Measurements from ENCODE around the gene PCDH9. TPM values are rescaled to one million over a fixed set of nuclear protein-coding genes. Genes with fewer than 3 reads are reported as not detected.

Gene PCDH9
- total RNA-seq, 2 donors from 2014 or later: 0.95 to 1.8 TPM

- H3K9me3 ChIP-seq (ENCODE audit: control insufficient read depth, low read length): no peaks in the 10 kb centered on the region
- H3K27ac ChIP-seq (ENCODE audit: low read depth, low read length): no peak overlapping the region
- Mint-ChIP-seq H3K36me3 (ENCODE audit: low read depth) (no peaks in the 10 kb centered on the region), H3K27me3 (ENCODE audit: insufficient read depth) (no peaks in the 10 kb centered on the region), H3K4me1 (peaks cover 3% of the 10 kb centered on the region), H3K9me3 (no peaks in the 10 kb centered on the region), H3K4me3 (no peak overlapping the region), H3K27ac (no peak overlapping the region)
- H3K36me3 ChIP-seq (ENCODE audit: control insufficient read depth, insufficient read depth, low read length): no peaks in the 10 kb centered on the region
- no peak for TF ChIP-seq CTCF (conservative IDR thresholded peaks at IDR 0.05)
- DNase-seq: no peak
- no peaks in the 10 kb centered on the region for H3K4me1 ChIP-seq (ENCODE audit: control insufficient read depth, insufficient read depth, low read length)
- WGBS, 2 experiments (ENCODE audit: insufficient coverage in 1 of 2, insufficient read length in 1 of 2): 88% methylated on average over 1 of the region's 1 CpG; no CpG with 5 or more reads in 1 of the 2 experiments
- no peak overlapping the region for H3K9ac ChIP-seq (ENCODE audit: extremely low read depth, low read length, poor library complexity, severe bottlenecking)
- no peaks in the 10 kb centered on the region for H3K27me3 ChIP-seq (ENCODE audit: control insufficient read depth, insufficient read depth, low read length, poor library complexity, severe bottlenecking)
- H3K4me3 ChIP-seq (ENCODE audit: low read length): no peak overlapping the region
Measured at GRCh38 chr13:67118277-67118676, 111.9 kb downstream of the PCDH9 start.

GRCh38 chr13:67117010-67117550 lies 113.1 kb downstream of the PCDH9 start:
- Mint-ChIP-seq H3K27ac (no peak overlapping the region), H3K36me3 (ENCODE audit: low read depth) (no peaks in the 10 kb centered on the region), H3K27me3 (ENCODE audit: insufficient read depth) (no peaks in the 10 kb centered on the region), H3K4me1 (peaks cover 3% of the 10 kb centered on the region), H3K9me3 (no peaks in the 10 kb centered on the region), H3K4me3 (no peak overlapping the region)
- Histone ChIP-seq H3K27ac (ENCODE audit: low read depth, low read length) (no peak overlapping the region), H3K4me1 (ENCODE audit: control insufficient read depth, insufficient read depth, low read length) (no peaks in the 10 kb centered on the region), H3K9ac (ENCODE audit: extremely low read depth, low read length, poor library complexity, severe bottlenecking) (no peak overlapping the region), H3K27me3 (ENCODE audit: control insufficient read depth, insufficient read depth, low read length, poor library complexity, severe bottlenecking) (no peaks in the 10 kb centered on the region), H3K9me3 (ENCODE audit: control insufficient read depth, low read length) (no peaks in the 10 kb centered on the region), H3K4me3 (ENCODE audit: low read length) (no peak overlapping the region), H3K36me3 (ENCODE audit: control insufficient read depth, insufficient read depth, low read length) (no peaks in the 10 kb centered on the region)
- no peak for DNase-seq
- TF ChIP-seq CTCF (conservative IDR thresholded peaks at IDR 0.05): no peak
- 92% methylated on average over 3 of the region's 3 CpGs; no CpG with 5 or more reads in 1 of the 2 experiments for WGBS, 2 experiments (ENCODE audit: insufficient coverage in 1 of 2, insufficient read length in 1 of 2)

GRCh38 chr13:67107979-67108378 lies 122.2 kb downstream of the PCDH9 start:
- Mint-ChIP-seq H3K27ac (no peak overlapping the region), H3K9me3 (peaks cover 16% of the 10 kb centered on the region), H3K4me3 (no peak overlapping the region), H3K27me3 (ENCODE audit: insufficient read depth) (no peaks in the 10 kb centered on the region), H3K4me1 (no peaks in the 10 kb centered on the region), H3K36me3 (ENCODE audit: low read depth) (no peaks in the 10 kb centered on the region)
- Histone ChIP-seq H3K4me3 (ENCODE audit: low read length) (no peak overlapping the region), H3K36me3 (ENCODE audit: control insufficient read depth, insufficient read depth, low read length) (no peaks in the 10 kb centered on the region), H3K27me3 (ENCODE audit: control insufficient read depth, insufficient read depth, low read length, poor library complexity, severe bottlenecking) (no peaks in the 10 kb centered on the region), H3K27ac (ENCODE audit: low read depth, low read length) (no peak overlapping the region), H3K9ac (ENCODE audit: extremely low read depth, low read length, poor library complexity, severe bottlenecking) (no peak overlapping the region), H3K4me1 (ENCODE audit: control insufficient read depth, insufficient read depth, low read length) (no peaks in the 10 kb centered on the region), H3K9me3 (ENCODE audit: control insufficient read depth, low read length) (peaks cover 11% of the 10 kb centered on the region)
- no peak for TF ChIP-seq CTCF (conservative IDR thresholded peaks at IDR 0.05)
- WGBS, 2 experiments (ENCODE audit: insufficient coverage in 1 of 2, insufficient read length in 1 of 2): 91 to 92% methylated on average over 2 of the region's 2 CpGs
- no peak for DNase-seq
